Lung (tissue), 12 donors: ENCODE data around the gene LBP. TPM values are rescaled to one million over a fixed set of nuclear protein-coding genes. Genes with fewer than 3 reads are reported as not detected.

Experiments
- ATAC-seq: fragments of 200-7000 bp; cut with Tn5 transposase; one replicate; pipeline ENCODE4 v1.9.1; 2020; ENCODE audit warnings: moderate number of reproducible peaks; ENCODE audit not compliant: insufficient read depth, low FRiP score
- DNase-seq, 3 donors: peaks; one replicate each; pipeline ENCODE4 v3.0.0-alpha.2; 2013 to 2017
- H3K27ac ChIP-seq, 2 donors: one replicate each; pipeline ENCODE4 v1.5.1; 2013; ENCODE audit warnings: mild to moderate bottlenecking in 2 of 2, moderate library complexity in 2 of 2, control low read depth in 1 of 2, inconsistent platforms in 1 of 2, low read depth in 1 of 2, low read length in 1 of 2
- H3K27me3 ChIP-seq, 3 donors: one replicate each; pipeline ENCODE4 v1.5.1; 2013; ENCODE audit warnings: low read length in 2 of 3; ENCODE audit not compliant: control insufficient read depth in 3 of 3, insufficient read depth in 3 of 3
- H3K36me3 ChIP-seq, 4 donors: one replicate each; pipeline ENCODE4 v1.5.1; 2013; ENCODE audit warnings: low read length in 4 of 4, mild to moderate bottlenecking in 1 of 4, moderate library complexity in 1 of 4; ENCODE audit not compliant: control insufficient read depth in 4 of 4, insufficient read depth in 4 of 4
- H3K4me1 ChIP-seq, 5 donors: one replicate each; pipeline ENCODE4 v1.5.1; 2013; ENCODE audit warnings: low read length in 5 of 5, mild to moderate bottlenecking in 2 of 5, moderate library complexity in 1 of 5; ENCODE audit not compliant: control insufficient read depth in 5 of 5, insufficient read depth in 5 of 5
- H3K4me3 ChIP-seq: one replicate; pipeline ENCODE4 v1.5.1; 2013; ENCODE audit warnings: mild to moderate bottlenecking, control low read depth, moderate library complexity
- H3K9ac ChIP-seq, 2 donors: one replicate each; pipeline ENCODE4 v1.5.1; 2013; ENCODE audit warnings: low read length in 2 of 2, control low read depth in 1 of 2; ENCODE audit not compliant: insufficient read depth in 1 of 2
- H3K9me3 ChIP-seq, 4 donors: one replicate each; pipeline ENCODE4 v1.5.1; 2013; ENCODE audit warnings: low read length in 3 of 4, mild to moderate bottlenecking in 1 of 4, moderate library complexity in 1 of 4; ENCODE audit not compliant: control insufficient read depth in 4 of 4, insufficient read depth in 3 of 4
- WGBS, 2 donors: extraction: QIAGEN DNeasy Blood & Tissue Kit; methylation state at CpG; one replicate each; pipeline ENCODE4 v1.1.7; 2013; 5-methylcytosine and 5-hydroxymethylcytosine counted together
- polyA plus RNA-seq, 2 donors: library from polyadenylated mRNA; stranded (reverse); fragments of 200-250 nt; gene quantifications; one replicate each; pipeline ENCODE4 v1.2.1, GENCODE V29; 2013
- total RNA-seq, 2 donors: library from RNA; depleted of rRNA in 1 of 2; stranded (reverse); fragments of >200 nt in 1 of 2; gene quantifications; one replicate each; pipeline ENCODE4 v1.2.1, GENCODE V29; 2014 to 2021
- TF ChIP-seq, protein P1 (sequence below): IDR thresholded peaks from 2 replicates; pipeline ENCODE4 v1.5.1; 2012; ENCODE audit warnings: mild to moderate bottlenecking; ENCODE audit errors: control extremely low read depth, extremely low read depth
- donor health status: control.
- donor health status: control.
- donor health status: Bipolar disorder and iron deficiency.
- donor health status: healthy.
- donor health status: DM: yes; HTN: yes; CAD: no.

Gene LBP
- total and polyA plus RNA-seq, 4 donors = 0.30 to 4.8 (median 0.98) TPM; not detected in 1

DNA sequence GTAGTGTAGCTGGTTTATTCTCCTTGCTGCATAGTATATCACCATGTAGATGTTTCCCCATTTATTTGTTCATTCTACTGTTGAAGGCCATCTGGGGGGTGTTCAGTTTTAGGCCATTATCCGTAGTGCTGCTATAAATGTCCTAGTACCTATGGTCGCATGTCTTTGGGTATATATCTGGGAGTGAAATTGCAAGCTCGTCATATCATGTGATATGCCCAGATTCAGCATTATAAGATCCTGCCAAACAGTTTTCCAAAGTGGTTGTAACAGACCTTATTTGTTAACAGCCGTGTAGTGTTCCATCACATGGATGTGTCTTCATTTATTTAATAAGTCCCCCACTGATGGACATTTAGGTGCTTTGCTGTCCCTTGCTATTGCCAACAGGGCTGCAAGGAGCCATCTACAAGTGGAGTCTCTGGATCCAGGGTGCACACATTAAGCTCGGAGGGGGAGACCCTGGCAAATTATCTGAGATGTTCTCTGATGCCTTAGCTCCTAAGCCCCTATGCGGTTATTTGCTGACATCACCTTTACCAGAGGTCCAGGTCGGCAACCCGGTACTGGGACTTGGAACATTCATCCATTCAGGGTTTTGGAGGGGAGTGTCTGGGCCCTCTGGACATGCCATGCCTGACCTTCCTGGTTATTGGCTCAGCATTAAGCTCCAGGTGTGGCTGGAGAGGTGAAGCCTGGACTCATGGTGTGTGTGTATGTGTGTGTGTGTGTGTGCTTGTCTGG, 16.9 kb downstream of the LBP start:
- ATAC-seq = no peak
- Histone ChIP-seq H3K4me1 (no peaks in the 10 kb centered on the region), H3K36me3 (no peaks in the 10 kb centered on the region), H3K9ac (no peak overlapping the region), H3K9me3 (peaks cover 0 to 2% (median 0%) of the 10 kb centered on the region in 4 donors), H3K4me3 (no peak overlapping the region), H3K27ac (no peak overlapping the region), H3K27me3 (no peaks in the 10 kb centered on the region)
- DNase-seq = no peak
- TF ChIP-seq, protein P1, sequence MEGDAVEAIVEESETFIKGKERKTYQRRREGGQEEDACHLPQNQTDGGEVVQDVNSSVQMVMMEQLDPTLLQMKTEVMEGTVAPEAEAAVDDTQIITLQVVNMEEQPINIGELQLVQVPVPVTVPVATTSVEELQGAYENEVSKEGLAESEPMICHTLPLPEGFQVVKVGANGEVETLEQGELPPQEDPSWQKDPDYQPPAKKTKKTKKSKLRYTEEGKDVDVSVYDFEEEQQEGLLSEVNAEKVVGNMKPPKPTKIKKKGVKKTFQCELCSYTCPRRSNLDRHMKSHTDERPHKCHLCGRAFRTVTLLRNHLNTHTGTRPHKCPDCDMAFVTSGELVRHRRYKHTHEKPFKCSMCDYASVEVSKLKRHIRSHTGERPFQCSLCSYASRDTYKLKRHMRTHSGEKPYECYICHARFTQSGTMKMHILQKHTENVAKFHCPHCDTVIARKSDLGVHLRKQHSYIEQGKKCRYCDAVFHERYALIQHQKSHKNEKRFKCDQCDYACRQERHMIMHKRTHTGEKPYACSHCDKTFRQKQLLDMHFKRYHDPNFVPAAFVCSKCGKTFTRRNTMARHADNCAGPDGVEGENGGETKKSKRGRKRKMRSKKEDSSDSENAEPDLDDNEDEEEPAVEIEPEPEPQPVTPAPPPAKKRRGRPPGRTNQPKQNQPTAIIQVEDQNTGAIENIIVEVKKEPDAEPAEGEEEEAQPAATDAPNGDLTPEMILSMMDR = no peak
- 91 to 95% methylated on average over 8 of the region's 8 CpGs for WGBS, 2 donors

DNA sequence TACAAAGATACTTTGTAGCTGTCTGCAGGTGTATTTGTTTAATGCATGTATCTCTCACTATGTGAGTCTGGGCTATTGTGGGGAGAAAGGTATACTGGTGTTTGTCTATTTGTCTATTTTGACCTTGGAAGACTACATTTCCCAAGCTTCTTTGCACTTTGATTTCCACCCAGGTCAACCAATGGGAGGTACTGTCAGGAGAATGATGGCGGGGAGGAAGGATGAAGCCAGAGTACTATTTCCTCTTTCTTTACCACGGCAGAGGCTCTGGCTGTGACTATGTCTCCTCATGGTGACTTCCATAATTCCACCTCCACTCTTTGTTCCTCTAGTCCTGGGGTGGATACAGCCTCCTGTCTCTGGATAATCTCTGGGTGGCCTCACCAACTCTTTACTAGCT, 23.1 kb downstream of the LBP start:
- peak; percentile 47 for ATAC-seq
- 15 to 22% methylated on average over 2 of the region's 2 CpGs for WGBS, 2 donors

DNA sequence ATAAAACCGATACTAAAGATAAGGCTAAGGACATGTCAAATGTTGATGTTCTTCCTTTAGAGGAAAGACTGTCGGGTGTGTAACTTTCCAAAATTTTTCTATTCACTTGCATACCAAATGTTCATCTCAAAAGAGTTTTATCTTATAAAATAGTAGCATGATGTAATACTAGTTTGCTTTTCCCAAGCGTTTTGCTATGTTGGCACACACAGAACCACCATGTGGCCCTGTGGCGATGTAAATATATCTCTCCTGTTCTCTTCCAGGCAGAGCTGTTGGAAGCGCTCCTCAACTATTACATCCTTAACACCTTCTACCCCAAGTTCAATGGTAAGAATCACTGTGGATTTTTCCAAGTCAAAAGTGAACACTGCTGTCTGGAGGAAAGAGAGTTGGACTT, 26.5 kb downstream of the LBP start:
- H3K27me3 ChIP-seq = peaks cover 0 to 2% (median 0%) of the 10 kb centered on the region in 3 donors
- no peak overlapping the region for H3K4me3 ChIP-seq
- ATAC-seq = no peak
- TF ChIP-seq, protein P1 = no peak
- H3K36me3 ChIP-seq = no peaks in the 10 kb centered on the region
- DNase-seq = no peak
- no peak overlapping the region for H3K27ac ChIP-seq
- 71 to 77% methylated on average over 5 of the region's 5 CpGs for WGBS, 2 donors
- no peaks in the 10 kb centered on the region for H3K9me3 ChIP-seq
- H3K9ac ChIP-seq = no peak overlapping the region
- H3K4me1 ChIP-seq = no peaks in the 10 kb centered on the region

More for the DNA sequence above, 23.1 kb downstream of the LBP start:
- DNase-seq = no peak
- H3K4me3 ChIP-seq = no peak overlapping the region
- H3K9me3 ChIP-seq = no peaks in the 10 kb centered on the region
- no peak overlapping the region for H3K9ac ChIP-seq
- H3K36me3 ChIP-seq = no peaks in the 10 kb centered on the region
- peaks cover 0 to 2% (median 0%) of the 10 kb centered on the region in 3 donors for H3K27me3 ChIP-seq
- TF ChIP-seq, protein P1 = no peak
- no peaks in the 10 kb centered on the region for H3K4me1 ChIP-seq
- no peak overlapping the region for H3K27ac ChIP-seq
